GM18511 (cell line): ENCODE results near the gene ZNF343.

ENCODE experiments used
- ATAC-seq: cut with Tn5 transposase; IDR thresholded peaks from one replicate; pipeline ENCODE4 v1.9.1; 2021; ENCODE audit warnings: mild to moderate bottlenecking, moderate library complexity; ENCODE audit not compliant: unreplicated experiment

The ZNF343 gene

GRCh38 chr20:2446845-2447244 is 61.9 kb downstream of the ZNF343 start:
- no peak for ATAC-seq
